RWPE1 (cell line): Measurements from ENCODE around the gene SANBR.
A peak's percentile ranks its signal among the peaks of the same experiment; 100 is the strongest.

ENCODE experiments used
- CTCF ChIA-PET: fragments of 350-600 bp; sonication (Branson Sonifier 250); formaldehyde crosslinking; extraction: SDS; loops from one replicate; lab custom pipeline; 2021; lab: Yijun Ruan, JAX
- POLR2A ChIA-PET: fragments of 400-600 bp; formaldehyde crosslinking; extraction: SDS; loops from one replicate; lab custom pipeline; 2020; ENCODE audit warnings: antibody characterized with exemption; ENCODE audit not compliant: low non-redundant PET; lab: Yijun Ruan, JAX
- DNase-seq: peaks from one replicate; pipeline ENCODE4 v3.0.0; 2012; ENCODE audit warnings: low spot score
- H3K27ac ChIP-seq: fragments of 450-650 bp; 2 replicates; pipeline ENCODE4 v1.5.1; 2017
- TF ChIP-seq, protein P1 (sequence below): fragments of 450-650 bp; conservative IDR thresholded peaks from 2 replicates; pipeline ENCODE4 v1.5.1; 2017; ENCODE audit warnings: low read depth, mild to moderate bottlenecking

The SANBR gene

DNA sequence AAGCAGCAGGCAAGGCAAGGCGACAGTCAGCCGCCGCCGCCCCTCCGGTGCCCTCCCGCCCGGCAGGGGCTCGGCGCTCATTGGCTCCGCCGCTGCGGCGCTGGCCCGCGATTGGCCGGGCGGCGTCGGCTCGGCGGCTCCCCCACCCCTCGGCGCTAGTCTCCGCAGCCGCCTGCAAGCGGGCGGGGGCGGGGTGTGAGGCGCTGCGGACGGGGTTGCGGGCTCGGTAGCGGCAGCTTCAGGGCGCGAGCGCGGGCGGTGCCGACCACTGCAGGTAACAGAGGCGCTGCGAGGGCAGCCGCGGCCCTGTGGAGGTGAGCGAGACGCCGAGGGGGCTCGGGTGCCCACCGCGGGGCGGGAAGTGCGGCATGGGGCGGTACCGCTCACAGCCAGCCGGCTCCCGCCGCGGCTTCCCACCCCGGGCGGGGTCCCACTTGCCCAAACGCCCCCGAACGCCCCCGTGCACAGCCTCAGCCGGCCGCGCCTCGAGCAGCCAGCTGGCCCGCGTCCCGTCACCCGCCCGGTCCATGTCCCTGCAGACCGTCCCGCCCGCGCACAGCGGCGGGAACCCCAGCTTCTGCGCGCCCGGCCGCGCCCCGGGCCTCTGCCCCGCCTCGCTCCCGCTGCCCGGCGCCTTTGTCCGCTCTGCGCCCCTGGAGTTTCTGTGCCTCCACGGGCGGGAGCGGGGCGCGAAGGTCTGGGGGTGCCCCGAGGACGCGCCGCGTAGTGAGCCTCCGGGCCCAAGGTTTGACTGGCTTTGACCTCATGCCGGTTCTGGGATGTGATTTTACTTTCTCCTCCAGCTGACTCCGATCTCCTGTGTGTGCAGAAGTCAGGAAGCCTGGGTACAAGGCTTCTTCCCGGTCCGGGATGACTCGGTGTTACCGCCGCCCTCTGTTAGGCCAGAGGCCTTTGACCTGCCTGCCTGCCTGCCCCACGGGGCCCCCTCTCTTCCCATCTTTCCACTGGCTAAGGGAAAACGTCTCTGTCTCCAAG lies at the start of gene SANBR:
TSS of gene SANBR (plus strand) at position 158 of the 996 bp plus-strand sequence. CDS start 4,480 bp downstream, outside the sequence.
- peak; percentile 89 for DNase-seq
- POLR2A ChIA-PET, result no interaction called here
- TF ChIP-seq, protein P1, sequence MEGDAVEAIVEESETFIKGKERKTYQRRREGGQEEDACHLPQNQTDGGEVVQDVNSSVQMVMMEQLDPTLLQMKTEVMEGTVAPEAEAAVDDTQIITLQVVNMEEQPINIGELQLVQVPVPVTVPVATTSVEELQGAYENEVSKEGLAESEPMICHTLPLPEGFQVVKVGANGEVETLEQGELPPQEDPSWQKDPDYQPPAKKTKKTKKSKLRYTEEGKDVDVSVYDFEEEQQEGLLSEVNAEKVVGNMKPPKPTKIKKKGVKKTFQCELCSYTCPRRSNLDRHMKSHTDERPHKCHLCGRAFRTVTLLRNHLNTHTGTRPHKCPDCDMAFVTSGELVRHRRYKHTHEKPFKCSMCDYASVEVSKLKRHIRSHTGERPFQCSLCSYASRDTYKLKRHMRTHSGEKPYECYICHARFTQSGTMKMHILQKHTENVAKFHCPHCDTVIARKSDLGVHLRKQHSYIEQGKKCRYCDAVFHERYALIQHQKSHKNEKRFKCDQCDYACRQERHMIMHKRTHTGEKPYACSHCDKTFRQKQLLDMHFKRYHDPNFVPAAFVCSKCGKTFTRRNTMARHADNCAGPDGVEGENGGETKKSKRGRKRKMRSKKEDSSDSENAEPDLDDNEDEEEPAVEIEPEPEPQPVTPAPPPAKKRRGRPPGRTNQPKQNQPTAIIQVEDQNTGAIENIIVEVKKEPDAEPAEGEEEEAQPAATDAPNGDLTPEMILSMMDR, result no peak
- CTCF ChIA-PET, result interaction anchor here (0.5 to 1.3 kb wide), 2 partner anchors 67 to 261 kb away, joined by 3 read pairs; no protein-coding TSS in a partner anchor
- peak within 1 kb of the TSS; percentile 90 for H3K27ac ChIP-seq

DNA sequence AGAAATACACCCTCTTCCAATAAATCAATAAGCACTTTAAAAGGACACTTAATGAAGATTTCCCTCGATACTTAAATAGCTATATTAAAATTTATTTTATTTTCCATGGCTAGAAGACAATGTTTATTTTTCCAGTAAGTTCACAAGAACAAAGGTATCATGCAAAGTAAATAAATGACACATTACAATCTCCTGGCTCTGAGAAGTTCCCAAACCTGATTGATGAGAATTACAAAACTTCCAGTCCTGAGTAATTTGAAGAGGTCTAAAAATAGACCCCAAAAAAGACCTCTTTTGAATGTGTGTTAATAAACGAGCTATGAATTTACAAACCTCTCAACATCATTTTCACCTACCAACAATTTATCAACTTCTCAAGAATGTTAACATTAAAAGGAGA lies 49.7 kb upstream of the SANBR start:
- TF ChIP-seq, protein P1, result no peak
- ChIA-PET POLR2A (no interaction called here), CTCF (no interaction called here)
- peak; percentile 20 for DNase-seq
- H3K27ac ChIP-seq, result no peak overlapping the region

DNA sequence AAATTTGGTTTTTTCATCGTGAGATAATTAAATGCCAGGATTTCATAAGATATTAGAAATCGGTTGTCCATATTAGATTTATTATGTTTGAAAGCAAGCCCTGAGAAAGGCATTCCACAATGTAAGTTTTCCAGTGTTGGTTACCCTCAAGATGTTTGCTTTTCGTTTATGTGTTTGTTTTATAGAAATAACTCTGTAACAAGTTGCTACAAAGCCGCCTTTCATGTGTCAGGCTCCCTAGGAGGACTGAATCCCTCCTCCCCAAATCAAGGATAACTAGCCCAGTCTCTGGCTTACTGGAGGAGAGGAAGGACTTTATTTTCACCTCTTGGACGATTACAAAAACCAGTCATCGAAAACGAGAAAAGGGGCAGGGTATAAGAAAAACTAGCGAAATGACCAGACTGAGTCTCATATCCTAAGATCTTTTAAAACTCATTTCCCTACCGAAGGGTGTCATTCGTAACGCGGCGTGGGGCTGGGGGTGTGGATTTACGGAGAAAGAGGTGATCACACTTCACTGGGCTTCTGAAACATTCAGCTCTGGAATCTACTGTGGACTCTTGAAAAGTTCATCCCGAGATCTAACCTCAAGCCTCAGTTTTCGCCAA lies 49.2 kb upstream of the SANBR start:
- ChIA-PET POLR2A (no interaction called here), CTCF (no interaction called here)
- peak overlapping the region; percentile 99 for H3K27ac ChIP-seq
- no peak for DNase-seq
- TF ChIP-seq, protein P1, result no peak

DNA sequence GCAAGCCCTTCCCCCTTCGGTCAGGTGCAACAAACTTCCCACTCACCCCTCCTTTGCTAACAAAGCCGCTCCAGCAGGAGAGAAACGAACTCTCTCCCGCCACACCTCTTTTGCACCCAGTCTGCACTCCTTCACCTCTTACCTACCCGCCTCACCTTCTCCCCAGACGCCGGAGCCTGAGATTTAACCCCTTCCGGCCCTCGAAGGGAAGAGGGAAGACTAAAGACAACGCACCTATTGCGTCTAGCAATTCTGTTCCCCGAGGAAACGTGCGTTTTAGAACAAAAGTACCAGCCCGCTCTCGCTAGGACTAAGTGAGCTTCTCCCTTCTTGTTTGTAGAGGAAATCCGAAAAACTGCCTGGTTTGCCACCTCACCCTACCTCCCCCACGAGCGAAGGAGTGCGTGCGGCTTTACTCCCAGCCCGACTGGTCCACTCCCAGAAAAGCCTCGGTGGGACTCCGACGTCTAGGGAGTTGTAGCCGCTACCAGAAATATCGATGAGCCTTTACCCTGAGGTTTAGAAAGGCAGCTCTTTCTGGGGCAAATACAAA lies 48.6 kb upstream of the SANBR start:
- TF ChIP-seq, protein P1, result no peak
- CTCF ChIA-PET, result no interaction called here
- H3K27ac ChIP-seq, result peak overlapping the region; percentile 99
- DNase-seq, result peak; percentile 82
- POLR2A ChIA-PET, result no interaction called here

DNA sequence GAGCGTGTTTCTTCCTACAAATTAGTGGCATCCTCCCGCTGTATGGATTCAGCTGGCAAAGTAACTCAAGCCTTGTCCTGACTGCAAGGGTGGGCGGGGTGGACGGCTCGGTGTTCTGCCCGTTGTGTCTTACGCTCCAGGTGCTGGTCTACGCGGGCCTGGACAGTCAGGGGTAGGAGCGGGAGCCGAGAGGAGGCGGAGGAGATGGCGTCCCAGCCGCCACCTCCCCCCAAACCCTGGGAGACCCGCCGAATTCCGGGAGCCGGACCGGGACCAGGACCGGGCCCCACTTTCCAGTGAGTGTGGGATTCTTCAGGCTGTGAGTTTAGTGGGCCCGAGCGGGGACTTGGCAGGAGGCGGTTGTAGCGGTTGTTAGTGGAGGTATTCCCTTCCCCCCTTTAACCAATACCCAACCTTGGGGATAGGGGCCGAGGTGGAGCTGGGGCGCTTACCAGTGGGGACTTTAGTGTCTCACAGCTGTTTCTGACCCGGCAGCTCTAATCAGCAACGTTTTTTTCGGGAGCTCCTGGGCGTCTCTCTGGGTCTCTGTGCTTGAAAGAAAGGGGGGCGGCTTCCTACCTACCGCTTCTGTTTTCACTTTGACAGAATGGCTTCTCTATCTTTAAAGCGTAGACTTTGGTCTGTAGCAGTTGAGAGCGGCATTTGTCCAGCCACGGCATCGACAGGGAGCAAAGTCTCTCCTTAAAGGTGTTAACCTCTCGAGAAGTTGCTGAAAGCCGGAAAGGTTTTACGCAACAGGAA lies 47.9 kb upstream of the SANBR start, which contains the start of the genes PEX13 and PUS10:
TSS of gene PEX13 (plus strand) at position 165 of the 762 bp plus-strand sequence. CDS start at position 205, 40 bp downstream.
TSS of gene PUS10 (minus strand) at position 700 of the 762 bp plus-strand sequence. CDS start 6,365 bp downstream, outside the sequence.
- peak; percentile 75 for DNase-seq
- ChIA-PET CTCF (no interaction called here), POLR2A (no interaction called here)
- TF ChIP-seq, protein P1, result no peak
- peak within 1 kb of the TSS; percentile 99 for H3K27ac ChIP-seq
